Measurements from ENCODE around the gene RAB35. TPM values are rescaled to one million over a fixed set of nuclear protein-coding genes. Genes with fewer than 3 reads are reported as not detected.
A peak's percentile ranks its signal among the peaks of the same experiment; 100 is the strongest.

RAB35 gene
- total RNA-seq, 1 donor from 2014 or later, result 89.2 TPM

DNA sequence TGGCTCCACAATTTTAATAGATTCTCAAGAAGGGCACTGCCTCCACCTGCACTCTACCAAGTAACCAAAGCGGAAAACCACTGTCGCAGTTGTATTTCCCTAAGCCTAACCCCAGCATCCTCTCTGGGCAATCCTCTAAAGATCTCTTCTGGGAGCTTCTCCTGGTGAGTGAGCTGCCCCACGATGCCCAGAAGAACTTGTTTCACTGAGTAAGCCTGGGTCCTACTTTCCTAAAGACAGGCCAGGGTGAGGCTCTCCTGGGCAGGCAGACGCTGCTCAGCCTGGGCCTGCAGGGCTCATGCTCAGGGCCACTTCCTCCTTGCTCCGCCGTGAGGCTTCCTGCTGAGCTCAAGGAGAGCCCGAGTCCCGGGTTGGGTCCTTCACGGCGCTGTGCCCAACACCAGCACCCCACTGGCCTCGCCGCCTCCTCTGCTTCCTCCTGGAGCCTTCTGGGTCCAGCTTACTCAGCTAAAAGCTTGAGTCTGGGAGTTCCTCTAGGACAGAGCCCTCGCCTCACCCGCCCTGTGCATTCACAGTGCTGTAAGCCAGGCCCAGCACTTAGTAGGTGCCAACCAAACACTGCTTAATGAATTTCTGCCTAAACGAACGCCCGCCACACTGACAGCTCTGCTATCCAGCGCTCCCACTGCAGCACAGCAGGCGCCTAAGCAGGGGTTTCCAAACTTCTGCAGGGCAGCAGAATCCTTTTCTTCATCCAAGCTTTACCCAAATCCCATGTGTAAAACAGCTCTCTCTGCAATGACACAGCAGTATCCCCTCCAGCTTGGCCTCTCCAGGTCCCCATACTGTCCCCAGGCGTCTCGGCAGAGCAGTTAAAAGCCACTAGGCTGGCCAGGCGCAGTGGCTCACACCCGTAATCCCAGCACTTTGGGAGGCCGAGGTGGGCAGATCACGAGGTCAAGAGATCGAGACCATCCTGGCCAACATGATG lies 5.7 kb downstream of the RAB35 start:
- Mint-ChIP-seq H3K4me1 (ENCODE audit: low read depth) (peaks cover 55% of the 10 kb centered on the region), H3K4me3 (peak overlapping the region; percentile 76), H3K36me3 (ENCODE audit: low read depth) (peaks cover 37% of the 10 kb centered on the region), H3K27ac (peak overlapping the region; percentile 86), H3K27me3 (ENCODE audit: insufficient read depth) (no peaks in the 10 kb centered on the region), H3K9me3 (no peaks in the 10 kb centered on the region)
- intact Hi-C loops (cut with micrococcal nuclease), result loop anchor here (10.0 kb wide), 1 partner anchor 324 kb away; the partner anchor contains the start of gene COX6A1
- DNase-seq (ENCODE audit: low spot score), result peak; percentile 50

DNA sequence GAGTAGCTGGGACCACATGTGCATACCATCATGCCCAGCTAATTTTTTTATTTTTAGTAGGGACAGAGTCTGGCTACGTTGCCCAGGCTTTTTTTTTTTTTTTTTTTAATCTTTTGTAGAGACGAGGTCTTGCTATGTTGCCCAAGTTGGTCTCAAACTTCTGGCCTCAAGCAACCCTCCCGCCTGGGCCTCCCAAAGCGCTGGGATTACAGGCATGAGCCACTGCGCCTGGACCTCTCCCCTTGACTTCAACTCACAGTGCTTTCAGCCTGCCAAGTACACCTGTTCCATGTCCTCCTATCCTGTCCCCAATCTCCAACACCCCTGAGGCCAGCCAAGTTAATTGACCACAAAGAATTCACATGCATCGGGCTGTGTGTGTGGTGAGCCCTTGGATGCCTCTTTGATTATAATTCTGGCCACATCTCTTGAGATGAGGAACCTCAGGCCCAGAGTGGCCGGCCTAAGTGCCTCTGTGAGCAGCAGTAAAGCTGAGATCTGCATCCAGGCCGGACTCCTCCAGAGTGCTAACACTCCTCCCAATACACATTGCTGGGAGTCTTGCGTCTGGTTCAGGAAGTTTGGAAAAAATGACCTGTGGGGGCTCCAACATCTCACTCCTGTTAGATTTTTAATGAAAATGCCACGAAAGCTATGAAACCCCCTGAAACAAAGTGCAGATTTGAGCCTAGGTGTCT lies 6.8 kb downstream of the RAB35 start:
- peaks cover 45% of the 10 kb centered on the region for H3K4me1 Mint-ChIP-seq (ENCODE audit: low read depth)
- no peak for DNase-seq (ENCODE audit: low spot score)
- no peaks in the 10 kb centered on the region for H3K27me3 Mint-ChIP-seq (ENCODE audit: insufficient read depth)
- peaks cover 34% of the 10 kb centered on the region for H3K36me3 Mint-ChIP-seq (ENCODE audit: low read depth)
- no peak overlapping the region for H3K27ac Mint-ChIP-seq
- H3K9me3 Mint-ChIP-seq, result no peaks in the 10 kb centered on the region
- intact Hi-C loops (cut with micrococcal nuclease), result loop anchor here (10.0 kb wide), 1 partner anchor 325 kb away; the partner anchor contains the start of gene COX6A1
- peak overlapping the region; percentile 76 for H3K4me3 Mint-ChIP-seq

DNA sequence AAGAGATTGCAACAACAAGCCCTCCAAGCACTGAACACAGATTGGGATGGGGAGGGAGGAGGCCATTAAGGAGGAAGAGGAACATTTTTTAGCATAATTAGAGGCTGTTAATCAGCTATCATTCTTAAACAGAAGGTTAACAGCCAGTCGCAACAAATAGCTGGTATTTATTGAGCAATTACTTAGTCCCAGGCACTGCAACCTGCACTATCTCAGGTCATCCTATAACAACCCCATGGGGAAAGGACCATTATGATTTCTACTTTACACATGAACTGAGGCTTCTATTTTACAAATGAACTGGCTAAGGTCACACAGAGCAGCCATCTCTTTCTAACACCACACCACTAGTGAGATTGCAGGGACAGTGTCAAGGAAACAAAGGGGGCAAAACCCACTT lies 10.4 kb downstream of the RAB35 start:
- intact Hi-C loops (cut with micrococcal nuclease), result no loop called here
- Mint-ChIP-seq H3K9me3 (no peaks in the 10 kb centered on the region), H3K36me3 (ENCODE audit: low read depth) (peaks cover 36% of the 10 kb centered on the region), H3K4me1 (ENCODE audit: low read depth) (peaks cover 26% of the 10 kb centered on the region), H3K27ac (no peak overlapping the region), H3K4me3 (no peak overlapping the region), H3K27me3 (ENCODE audit: insufficient read depth) (no peaks in the 10 kb centered on the region)
- DNase-seq (ENCODE audit: low spot score), result no peak

DNA sequence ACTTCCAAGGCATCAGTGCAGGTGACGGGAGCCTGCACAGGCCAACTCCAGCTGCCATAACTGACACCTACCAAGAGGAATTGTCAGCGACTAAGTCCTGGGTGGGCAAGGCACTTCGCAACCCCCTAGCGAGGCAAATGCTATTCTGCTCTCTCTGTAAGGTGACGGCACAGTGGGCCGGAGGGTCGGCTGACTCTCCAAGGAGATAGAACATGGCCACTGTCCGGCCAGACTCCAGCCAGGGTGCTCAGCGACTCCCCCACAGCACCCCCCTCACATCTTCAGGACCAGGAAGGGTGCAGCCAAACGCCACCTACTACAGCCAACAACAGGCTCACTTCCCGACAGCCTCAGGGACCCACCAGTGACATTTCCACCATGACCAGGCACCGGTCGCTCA lies 13.2 kb downstream of the RAB35 start:
- no peak for DNase-seq (ENCODE audit: low spot score)
- intact Hi-C loops (cut with micrococcal nuclease), result no loop called here
- H3K4me3 Mint-ChIP-seq, result no peak overlapping the region
- no peaks in the 10 kb centered on the region for H3K27me3 Mint-ChIP-seq (ENCODE audit: insufficient read depth)
- no peaks in the 10 kb centered on the region for H3K9me3 Mint-ChIP-seq
- H3K36me3 Mint-ChIP-seq (ENCODE audit: low read depth), result peaks cover 33% of the 10 kb centered on the region
- H3K4me1 Mint-ChIP-seq (ENCODE audit: low read depth), result peaks cover 10% of the 10 kb centered on the region
- H3K27ac Mint-ChIP-seq, result no peak overlapping the region

DNA sequence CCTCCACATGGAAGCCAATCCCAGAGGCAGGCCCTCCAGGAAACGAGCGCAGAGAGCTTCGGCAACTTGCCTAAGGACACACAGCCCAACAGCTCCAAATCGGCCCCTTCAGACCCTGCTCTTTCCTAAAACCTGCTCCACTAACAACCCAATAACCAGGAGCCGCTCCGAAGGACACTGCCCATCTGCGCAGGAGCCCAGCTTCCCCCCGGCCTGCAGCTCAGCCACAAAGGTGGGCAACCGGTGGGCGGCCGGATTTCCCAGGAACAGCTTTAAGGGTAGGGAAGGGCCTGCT lies 13.6 kb downstream of the RAB35 start:
- DNase-seq (ENCODE audit: low spot score), result no peak
- no peaks in the 10 kb centered on the region for H3K27me3 Mint-ChIP-seq (ENCODE audit: insufficient read depth)
- H3K36me3 Mint-ChIP-seq (ENCODE audit: low read depth), result peaks cover 37% of the 10 kb centered on the region
- intact Hi-C loops (cut with micrococcal nuclease), result no loop called here
- peaks cover 9% of the 10 kb centered on the region for H3K4me1 Mint-ChIP-seq (ENCODE audit: low read depth)
- no peak overlapping the region for H3K4me3 Mint-ChIP-seq
- no peaks in the 10 kb centered on the region for H3K9me3 Mint-ChIP-seq
- no peak overlapping the region for H3K27ac Mint-ChIP-seq

DNA sequence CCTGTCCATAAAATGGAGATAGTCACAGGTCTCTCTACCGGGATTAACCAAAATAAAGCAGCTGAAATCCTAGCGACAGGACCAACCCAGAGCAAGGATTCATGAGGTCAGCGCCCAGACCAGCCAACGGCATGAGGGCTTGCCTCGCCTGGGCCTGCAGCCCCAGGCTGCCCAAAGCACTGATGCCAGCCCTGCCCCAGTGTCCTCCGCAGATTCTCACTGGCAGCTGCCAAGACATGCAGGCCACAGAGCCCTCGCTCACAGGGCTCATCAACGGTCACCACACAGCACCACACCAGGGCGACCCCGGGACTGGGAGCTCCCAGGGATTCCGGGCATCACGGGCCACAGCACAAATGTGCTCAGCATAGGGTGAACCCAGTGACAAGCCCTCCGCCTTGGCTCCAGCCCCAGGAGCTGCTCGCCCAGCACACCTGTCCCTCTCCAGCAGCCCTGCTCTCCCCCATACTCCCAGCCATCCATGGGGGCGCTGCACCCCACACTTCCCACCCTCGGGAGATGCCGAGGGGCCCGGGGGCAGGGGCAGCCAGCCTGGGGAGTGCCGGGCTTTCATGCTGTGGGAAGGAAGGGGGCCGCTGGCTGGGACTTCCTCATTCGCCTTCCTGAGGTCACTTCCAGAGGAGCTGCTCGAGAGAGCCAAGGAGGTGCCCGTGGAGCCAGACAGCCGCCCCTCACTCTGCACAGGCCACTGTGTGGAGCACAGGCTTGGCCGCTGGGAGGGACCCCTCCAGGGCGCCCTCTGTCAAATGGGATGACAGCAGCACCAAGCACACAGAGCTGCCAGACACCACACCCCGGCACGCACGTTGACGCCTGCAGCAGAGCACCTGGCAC lies 14.1 kb downstream of the RAB35 start:
- no peak for DNase-seq (ENCODE audit: low spot score)
- no peaks in the 10 kb centered on the region for H3K27me3 Mint-ChIP-seq (ENCODE audit: insufficient read depth)
- no peak overlapping the region for H3K27ac Mint-ChIP-seq
- peaks cover 9% of the 10 kb centered on the region for H3K4me1 Mint-ChIP-seq (ENCODE audit: low read depth)
- H3K4me3 Mint-ChIP-seq, result no peak overlapping the region
- H3K9me3 Mint-ChIP-seq, result no peaks in the 10 kb centered on the region
- intact Hi-C loops (cut with micrococcal nuclease), result no loop called here
- peaks cover 38% of the 10 kb centered on the region for H3K36me3 Mint-ChIP-seq (ENCODE audit: low read depth)

DNA sequence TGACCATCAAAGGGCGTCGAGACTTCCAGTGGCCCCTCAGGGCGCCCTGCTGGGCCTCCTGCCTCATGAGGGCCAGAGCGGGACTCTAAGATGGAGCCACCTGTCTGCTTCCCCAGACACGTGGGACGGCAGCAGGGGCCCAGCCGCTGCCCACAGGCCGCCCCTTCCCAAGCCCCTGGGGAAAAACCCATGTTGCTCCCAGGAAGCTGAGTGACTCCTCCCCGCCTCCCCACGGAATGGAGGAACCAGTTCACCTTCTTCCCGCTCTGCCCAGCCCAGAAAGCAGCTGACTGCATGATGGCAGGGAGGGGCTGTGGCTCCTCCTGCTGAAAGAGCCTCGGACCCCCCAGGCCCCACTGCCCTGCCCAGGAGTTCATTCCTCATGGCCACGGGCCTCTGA lies 14.9 kb downstream of the RAB35 start:
- H3K4me3 Mint-ChIP-seq, result peak overlapping the region; percentile 15
- peaks cover 33% of the 10 kb centered on the region for H3K36me3 Mint-ChIP-seq (ENCODE audit: low read depth)

DNA sequence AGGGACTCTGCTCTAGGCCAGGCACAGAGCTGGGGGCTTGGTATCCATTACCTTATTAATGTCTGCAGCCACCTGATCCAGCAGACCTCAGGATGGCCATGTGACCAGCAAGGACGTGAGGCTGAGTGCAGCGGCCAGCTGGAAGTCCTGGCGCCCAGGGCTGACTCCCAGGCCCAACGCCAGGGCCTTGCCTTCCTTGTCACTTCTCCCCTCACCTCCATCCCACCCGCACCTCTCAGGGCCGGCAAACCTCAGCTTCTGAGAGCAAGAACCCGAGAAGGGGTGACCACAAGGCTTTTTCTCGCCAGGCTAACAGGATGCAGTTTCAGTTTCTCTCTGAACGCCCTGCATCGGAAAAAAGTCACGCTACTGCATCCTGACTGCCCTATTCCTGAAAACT lies 15.4 kb downstream of the RAB35 start:
- Mint-ChIP-seq H3K27me3 (ENCODE audit: insufficient read depth) (no peaks in the 10 kb centered on the region), H3K4me1 (ENCODE audit: low read depth) (peaks cover 9% of the 10 kb centered on the region), H3K27ac (peak overlapping the region; percentile 71), H3K9me3 (no peaks in the 10 kb centered on the region), H3K4me3 (peak overlapping the region; percentile 15), H3K36me3 (ENCODE audit: low read depth) (peaks cover 31% of the 10 kb centered on the region)
- intact Hi-C loops (cut with micrococcal nuclease), result no loop called here
- no peak for DNase-seq (ENCODE audit: low spot score)

More for the DNA sequence above, 14.9 kb downstream of the RAB35 start:
- DNase-seq (ENCODE audit: low spot score), result no peak
- Mint-ChIP-seq H3K9me3 (no peaks in the 10 kb centered on the region), H3K27ac (peak overlapping the region; percentile 71), H3K4me1 (ENCODE audit: low read depth) (peaks cover 9% of the 10 kb centered on the region), H3K27me3 (ENCODE audit: insufficient read depth) (no peaks in the 10 kb centered on the region)
- intact Hi-C loops (cut with micrococcal nuclease), result no loop called here

DNA sequence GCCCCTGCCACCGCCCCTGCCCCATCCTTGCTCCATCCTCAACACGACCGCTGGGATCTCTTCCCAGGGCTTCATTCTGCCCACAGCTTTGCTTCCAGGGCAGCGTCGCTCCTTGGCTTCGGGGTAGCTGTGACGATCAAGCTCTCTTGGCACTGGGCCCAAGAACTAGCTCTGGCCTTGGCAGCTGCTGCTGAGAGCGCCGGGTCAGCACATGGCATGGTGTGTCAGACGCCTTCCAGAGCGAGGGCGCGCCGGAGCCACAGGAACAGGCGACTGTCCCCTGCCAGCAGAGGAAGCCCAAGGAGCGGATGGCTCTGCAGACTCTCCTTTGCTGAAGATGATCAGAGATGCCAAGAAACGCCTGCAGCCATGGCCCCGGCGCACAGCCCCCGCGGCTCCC lies 15.9 kb downstream of the RAB35 start:
- Mint-ChIP-seq H3K27ac (no peak overlapping the region), H3K4me1 (ENCODE audit: low read depth) (peaks cover 9% of the 10 kb centered on the region), H3K4me3 (no peak overlapping the region), H3K36me3 (ENCODE audit: low read depth) (peaks cover 27% of the 10 kb centered on the region), H3K27me3 (ENCODE audit: insufficient read depth) (no peaks in the 10 kb centered on the region), H3K9me3 (no peaks in the 10 kb centered on the region)
- DNase-seq (ENCODE audit: low spot score), result no peak
- intact Hi-C loops (cut with micrococcal nuclease), result no loop called here

DNA sequence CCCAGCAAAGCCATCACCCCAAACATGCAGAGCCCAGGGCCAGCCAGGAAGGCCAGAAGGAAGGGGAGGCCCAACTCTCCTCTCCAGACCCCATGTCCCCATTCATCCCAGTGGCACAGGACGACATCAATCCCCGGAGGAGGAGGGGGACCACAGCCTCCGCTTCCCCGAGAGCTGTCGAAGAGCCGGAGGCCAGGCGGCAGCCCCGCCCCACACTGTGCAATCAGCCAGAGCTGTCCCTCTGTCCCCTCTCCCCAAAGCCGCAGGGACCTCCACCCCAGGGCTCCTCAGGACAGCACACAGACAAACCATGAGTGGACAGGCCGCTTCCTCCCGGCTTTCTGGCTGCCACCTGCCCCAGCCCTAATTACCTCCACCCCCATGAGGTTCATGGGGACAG lies 16.8 kb downstream of the RAB35 start:
- Mint-ChIP-seq H3K27ac (no peak overlapping the region), H3K36me3 (ENCODE audit: low read depth) (peaks cover 24% of the 10 kb centered on the region)

DNA sequence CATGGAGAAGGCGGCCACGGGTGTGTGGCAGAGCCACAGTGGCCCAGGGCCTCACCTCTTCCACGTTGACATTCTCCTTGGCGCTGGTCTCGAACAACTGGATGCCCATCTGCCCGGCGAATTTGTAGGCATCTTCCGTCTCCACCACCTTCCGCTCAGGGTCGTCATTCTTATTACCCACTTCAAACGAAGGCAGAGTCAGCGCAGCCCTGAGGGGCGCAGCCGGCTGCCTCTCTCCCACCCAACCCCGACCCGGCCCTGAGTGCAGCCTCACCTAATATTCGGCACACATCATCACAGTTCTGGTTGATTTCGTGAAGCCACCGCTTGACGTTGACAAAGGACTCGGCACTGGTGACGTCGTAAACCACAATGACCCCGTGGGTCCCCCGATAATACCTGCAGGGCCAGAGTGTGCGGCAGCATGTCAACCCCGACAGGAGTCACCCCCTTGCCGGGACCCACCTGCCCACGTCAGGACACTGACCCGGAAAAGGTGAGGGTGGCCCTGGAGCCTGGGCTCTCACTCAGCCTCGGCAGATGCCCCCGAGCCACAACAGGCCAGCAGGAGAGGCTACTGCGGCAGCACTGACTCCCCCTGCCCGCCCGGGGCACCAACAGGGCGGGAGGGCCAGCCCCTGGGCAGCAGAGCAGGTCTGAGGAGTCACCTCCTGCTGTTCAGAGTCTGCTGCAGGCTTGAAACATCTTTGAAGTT lies 17.6 kb downstream of the RAB35 start:
- peaks cover 20% of the 10 kb centered on the region for H3K36me3 Mint-ChIP-seq (ENCODE audit: low read depth)
- no peak for DNase-seq (ENCODE audit: low spot score)
- H3K27ac Mint-ChIP-seq, result no peak overlapping the region
- no peak overlapping the region for H3K4me3 Mint-ChIP-seq
- no peaks in the 10 kb centered on the region for H3K9me3 Mint-ChIP-seq
- peaks cover 9% of the 10 kb centered on the region for H3K4me1 Mint-ChIP-seq (ENCODE audit: low read depth)
- intact Hi-C loops (cut with micrococcal nuclease), result no loop called here
- no peaks in the 10 kb centered on the region for H3K27me3 Mint-ChIP-seq (ENCODE audit: insufficient read depth)

More for the DNA sequence above, 16.8 kb downstream of the RAB35 start:
- Mint-ChIP-seq H3K9me3 (no peaks in the 10 kb centered on the region), H3K4me1 (ENCODE audit: low read depth) (peaks cover 9% of the 10 kb centered on the region), H3K4me3 (no peak overlapping the region), H3K27me3 (ENCODE audit: insufficient read depth) (no peaks in the 10 kb centered on the region)
- intact Hi-C loops (cut with micrococcal nuclease), result no loop called here
- DNase-seq (ENCODE audit: low spot score), result no peak

DNA sequence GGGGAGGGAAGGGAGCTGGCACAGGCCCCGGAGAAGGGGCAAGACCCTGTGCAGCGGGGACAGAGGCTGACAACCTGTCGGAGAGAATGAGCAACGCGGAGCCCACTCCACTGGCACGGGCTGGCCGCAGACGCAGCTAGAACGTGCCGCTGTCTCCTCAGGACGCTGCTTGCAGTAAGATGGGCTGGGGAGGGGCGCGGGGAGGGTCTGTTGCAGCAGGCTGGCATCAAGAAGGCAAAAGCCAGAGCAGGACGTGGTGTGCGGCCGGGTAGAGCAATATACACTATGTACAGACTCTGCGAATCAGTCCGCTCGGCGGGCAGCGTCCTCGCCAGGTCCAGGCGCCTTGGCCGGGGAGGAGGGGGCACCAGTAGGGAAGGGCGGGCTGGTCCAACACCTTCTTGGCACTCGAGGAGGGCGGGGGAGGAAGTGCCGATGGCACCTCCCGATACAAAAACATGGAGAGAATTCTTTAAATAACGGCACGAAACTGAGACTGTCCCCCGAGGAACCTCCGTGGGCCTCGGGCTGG lies 19.8 kb downstream of the RAB35 start:
- Mint-ChIP-seq H3K4me1 (ENCODE audit: low read depth) (peaks cover 9% of the 10 kb centered on the region), H3K4me3 (no peak overlapping the region), H3K27ac (no peak overlapping the region), H3K9me3 (no peaks in the 10 kb centered on the region), H3K36me3 (ENCODE audit: low read depth) (peaks cover 20% of the 10 kb centered on the region), H3K27me3 (ENCODE audit: insufficient read depth) (no peaks in the 10 kb centered on the region)
- no peak for DNase-seq (ENCODE audit: low spot score)
- intact Hi-C loops (cut with micrococcal nuclease), result no loop called here

Data from activated T-helper 1 cell treated with anti-CD3 and anti-CD28 coated beads, Interleukin-12 subunit alpha, Interleukin-12 subunit beta, Interleukin-2, Interleukin-4 antibody, amounts not matched to agents 30 ng/mL and 10 ng/mL and 1 ng/mL, durations not matched to agents 14 hours and 24 hours and 36 hours (primary cell).